ENCODE measurements around the gene OR2AT4.
"Not testable (repeated sequence)": the region's sequence is repeated elsewhere in the genome, so short reads cannot be mapped to it uniquely, and the experiment has no call there.

OR2AT4 gene

DNA sequence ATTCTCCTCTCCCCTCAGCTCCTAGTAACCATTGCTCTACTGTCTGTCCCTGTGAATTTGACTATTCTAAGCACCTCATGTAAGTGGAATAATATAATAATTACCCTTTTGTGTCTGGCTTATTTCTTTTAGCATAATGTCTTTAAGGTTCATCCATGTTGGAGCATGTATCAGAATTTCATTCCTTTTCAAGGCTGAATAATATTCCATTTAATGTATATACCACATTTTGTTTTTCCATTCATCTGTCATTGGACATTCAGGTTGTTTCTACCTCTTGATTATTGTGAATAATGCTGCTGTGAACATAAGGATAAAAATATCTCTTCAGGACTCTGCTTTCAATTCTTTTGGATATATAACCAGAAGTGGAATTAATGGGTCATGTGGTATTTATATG, 28.1 kb downstream of the OR2AT4 start:
- no peak for DNase-seq (ENCODE audit: low spot score)

GRCh38 chr11:75066061-75066460, 30.6 kb downstream of the OR2AT4 start:
- DNase-seq (ENCODE audit: low spot score), result no peak

- no peak for DNase-seq (ENCODE audit: low spot score)
Observed at GRCh38 chr11:75063741-75064314, 32.8 kb downstream of the OR2AT4 start.

- DNase-seq (ENCODE audit: low spot score), result no peak
Observed at GRCh38 chr11:75059299-75059698, 37.4 kb downstream of the OR2AT4 start.

- no peak for DNase-seq (ENCODE audit: low spot score)
Observed at GRCh38 chr11:75056814-75057213, 39.9 kb downstream of the OR2AT4 start.

- DNase-seq (ENCODE audit: low spot score), result no peak
Observed at GRCh38 chr11:75055511-75055910, 41.2 kb downstream of the OR2AT4 start.

DNA sequence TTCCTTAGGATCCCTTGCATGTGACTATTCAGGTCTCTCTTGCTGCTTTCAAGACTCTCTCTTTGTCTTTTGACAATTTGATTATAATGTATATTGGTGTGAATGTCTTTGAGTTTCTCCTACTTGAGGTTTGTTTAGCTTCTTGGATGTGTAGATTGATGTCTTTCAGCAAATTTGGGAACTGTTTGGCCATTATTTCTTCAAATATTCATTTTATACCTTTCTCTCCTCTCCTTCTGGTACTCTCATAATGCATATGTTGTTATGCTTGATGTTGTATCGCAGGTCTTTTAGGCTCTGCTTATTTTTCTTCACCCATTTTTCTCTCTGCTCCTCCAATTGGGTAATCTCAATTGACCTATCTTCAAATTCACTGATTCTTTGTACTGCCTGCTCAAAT, 44.2 kb downstream of the OR2AT4 start:
- no peak for DNase-seq (ENCODE audit: low spot score)

GRCh38 chr11:75051043-75051442, 45.6 kb downstream of the OR2AT4 start:
- no peak for DNase-seq (ENCODE audit: low spot score)

DNA sequence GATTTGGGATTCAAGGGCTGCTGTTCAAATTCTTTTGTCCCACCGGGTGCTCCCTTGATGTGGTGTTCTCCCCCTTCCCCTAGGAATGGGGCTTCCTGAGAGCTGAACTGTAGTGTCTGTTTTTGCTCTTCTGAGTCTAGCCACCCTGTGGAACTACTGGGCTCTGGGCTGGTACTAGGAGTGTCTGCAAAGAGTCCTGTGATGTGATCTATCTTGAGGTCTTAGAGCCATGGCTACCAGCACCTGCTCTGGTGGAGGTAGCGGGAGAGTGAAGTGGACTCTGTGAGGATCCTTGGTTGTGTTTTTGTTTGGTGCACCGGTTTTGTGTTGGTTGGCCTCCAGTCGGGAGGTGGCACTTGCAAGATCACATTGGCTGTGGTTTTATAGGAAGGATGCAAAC, 46.2 kb downstream of the OR2AT4 start:
- no peak for DNase-seq (ENCODE audit: low spot score)

DNA sequence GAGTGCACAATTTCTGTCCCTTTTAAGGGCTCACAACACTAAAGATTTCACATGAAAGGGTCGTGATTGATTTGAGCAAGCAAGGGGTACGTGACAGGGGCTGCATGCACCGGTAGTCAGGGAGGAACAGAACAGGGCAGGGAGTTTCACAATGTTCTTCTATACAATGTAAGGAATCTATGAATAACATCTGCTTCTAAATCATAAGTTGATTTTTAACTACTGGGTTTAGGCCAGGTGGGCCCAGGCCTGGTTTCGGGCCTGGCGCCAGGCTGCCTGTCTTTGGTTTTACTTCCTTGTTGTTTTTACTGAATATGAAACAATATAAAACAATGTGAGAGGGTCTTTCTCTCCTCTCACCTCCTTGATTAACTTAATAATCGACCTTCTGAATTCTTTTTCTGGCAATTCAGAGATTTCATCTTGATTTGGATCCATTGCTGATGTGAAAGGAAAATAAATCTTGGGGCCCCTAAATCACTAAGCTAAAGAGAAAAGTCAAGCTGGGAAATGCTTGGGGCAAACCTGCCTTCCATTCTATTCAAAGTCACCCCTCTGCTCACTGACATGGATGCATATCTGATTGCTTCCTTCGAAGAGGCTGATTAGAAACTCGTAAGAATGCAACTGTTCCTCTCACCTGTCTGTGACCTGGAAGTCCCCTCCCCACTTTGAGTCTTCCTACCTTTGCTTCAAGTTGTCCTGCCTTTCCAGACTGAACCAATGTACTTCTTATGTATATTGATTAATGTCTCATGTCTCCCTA, 47.0 kb downstream of the OR2AT4 start:
- DNase-seq (ENCODE audit: low spot score), result not testable (repeated sequence)

DNA sequence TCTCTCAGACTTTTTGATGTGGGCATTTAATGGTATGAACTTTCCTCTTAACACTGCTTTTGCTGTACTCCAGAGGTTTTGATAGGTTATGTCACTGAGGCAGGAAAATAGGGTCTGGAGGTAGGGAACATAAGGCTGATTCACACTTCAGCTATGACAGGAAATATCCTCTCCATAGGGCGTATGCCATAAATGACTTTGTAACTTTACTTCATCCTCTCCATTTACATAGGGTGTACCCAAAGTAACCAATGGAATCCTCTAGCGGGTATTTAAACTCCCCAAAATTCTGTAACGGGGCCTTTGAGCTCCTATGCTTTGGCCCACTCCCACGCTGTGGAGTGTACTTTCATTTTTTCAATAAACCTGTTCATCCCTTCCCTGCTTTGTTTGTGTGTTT, 49.5 kb downstream of the OR2AT4 start:
- no peak for DNase-seq (ENCODE audit: low spot score)

DNA sequence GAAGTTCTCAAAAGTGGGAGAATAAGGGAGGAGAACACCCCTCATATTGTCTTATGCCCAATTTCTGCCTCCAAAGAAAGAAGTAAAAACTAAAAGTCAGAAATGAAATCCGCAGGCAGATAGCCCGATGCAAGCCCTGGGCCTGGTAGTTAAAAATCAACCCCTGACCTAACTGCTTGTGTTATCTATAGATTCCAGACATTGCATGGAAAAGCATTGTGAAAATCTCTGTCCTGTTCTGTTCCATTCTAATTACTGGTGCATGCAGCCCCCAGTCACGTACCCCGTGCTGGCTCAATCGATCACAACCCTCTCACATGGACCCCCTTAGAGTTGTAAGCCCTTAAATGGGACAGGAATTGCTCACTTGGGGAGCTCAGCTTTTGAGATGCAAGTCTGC, 50.0 kb downstream of the OR2AT4 start:
- DNase-seq (ENCODE audit: low spot score), result not testable (repeated sequence)

GRCh38 chr11:75044381-75045170, 52.1 kb downstream of the OR2AT4 start:
- not testable (repeated sequence) for DNase-seq (ENCODE audit: low spot score)

DNA sequence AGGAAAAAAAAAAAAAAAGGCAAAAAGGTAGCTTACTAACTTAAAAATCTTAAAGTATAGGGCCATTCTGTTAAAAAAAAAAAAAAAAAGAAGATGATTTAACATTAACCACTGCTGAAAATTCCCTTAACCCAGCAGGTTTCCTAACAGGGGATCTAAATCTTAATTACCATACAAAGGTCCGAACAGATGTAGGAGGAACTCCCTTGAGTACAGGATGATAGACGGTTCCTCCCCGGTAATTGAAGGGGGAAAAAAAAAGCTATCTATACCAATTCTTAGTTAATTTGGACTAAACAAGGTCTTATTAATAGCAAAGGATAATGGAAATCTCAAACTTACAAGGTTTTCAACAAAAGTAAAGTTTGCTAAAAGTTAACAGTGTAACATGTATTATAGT, 54.9 kb downstream of the OR2AT4 start:
- DNase-seq (ENCODE audit: low spot score), result not testable (repeated sequence)

DNA sequence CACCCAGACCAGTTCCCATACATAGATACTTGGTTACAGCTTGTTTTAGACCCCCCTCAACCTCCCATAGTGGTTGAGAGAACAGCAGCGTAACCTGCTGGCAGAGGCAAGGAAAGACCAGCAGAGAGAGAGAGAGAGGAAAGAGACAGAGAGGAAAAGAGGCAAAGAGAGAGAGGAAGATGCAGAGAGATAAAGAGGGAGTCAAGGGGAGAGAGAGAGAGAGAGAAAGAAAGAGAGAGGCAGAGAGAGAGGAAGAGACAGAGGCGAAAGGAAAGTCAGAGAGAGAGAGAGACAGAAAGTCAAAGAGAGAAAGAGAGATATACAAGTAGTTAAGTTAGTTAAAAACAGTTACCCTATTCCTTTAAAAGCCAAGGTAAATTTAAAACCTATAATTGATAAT, 55.4 kb downstream of the OR2AT4 start:
- no peak for DNase-seq (ENCODE audit: low spot score)

- DNase-seq (ENCODE audit: low spot score), result no peak
Observed at GRCh38 chr11:75040167-75040770, 56.4 kb downstream of the OR2AT4 start.

- DNase-seq (ENCODE audit: low spot score), result no peak
Observed at GRCh38 chr11:75035911-75036565, 60.6 kb downstream of the OR2AT4 start.

DNA sequence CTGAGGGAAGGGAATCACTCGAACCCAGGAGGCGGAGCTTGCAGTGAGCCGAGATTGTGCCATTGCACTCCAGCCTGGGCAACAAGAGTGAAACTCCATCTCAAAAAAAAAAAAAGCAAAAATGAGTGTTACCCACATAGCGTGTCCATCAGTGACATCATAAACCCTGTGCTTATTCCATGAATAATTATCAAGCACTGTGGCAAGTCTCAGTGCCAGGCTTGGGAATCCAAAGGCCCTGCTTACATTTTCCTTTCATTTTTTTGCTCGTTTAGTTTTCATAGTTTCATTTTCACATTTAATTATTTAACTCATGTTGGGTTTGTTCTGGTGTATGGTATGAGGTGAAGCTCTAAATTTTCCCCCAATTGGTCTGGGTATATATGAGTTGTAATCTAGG, 61.4 kb downstream of the OR2AT4 start:
- no peak for DNase-seq (ENCODE audit: low spot score)

- no peak for DNase-seq (ENCODE audit: low spot score)
Observed at GRCh38 chr11:75033916-75034315, 62.8 kb downstream of the OR2AT4 start.

GRCh38 chr11:75032550-75032935, 64.1 kb downstream of the OR2AT4 start:
- no peak for DNase-seq (ENCODE audit: low spot score)

GRCh38 chr11:75031771-75032549, 64.7 kb downstream of the OR2AT4 start:
- peak; percentile 31 for DNase-seq (ENCODE audit: low spot score)
